DMS 273 (cell line): ENCODE results near the gene SLC16A10.
"Not testable (repeated sequence)": the region's sequence is repeated elsewhere in the genome, so short reads cannot be mapped to it uniquely, and the experiment has no call there.

Experiments
- DNase-seq: peaks from one replicate; lab custom pipeline; 2025; ENCODE audit not compliant: unreplicated experiment; lab: John Stamatoyannopoulos, UW

SLC16A10 gene

GRCh38 chr6:111255838-111256237, 168.5 kb downstream of the SLC16A10 start:
- DNase-seq = not testable (repeated sequence)

GRCh38 chr6:111256646-111257045, 169.3 kb downstream of the SLC16A10 start:
- peak; percentile 12 for DNase-seq

- no peak for DNase-seq
Measured at GRCh38 chr6:111258010-111258409, 170.7 kb downstream of the SLC16A10 start.

GRCh38 chr6:111258615-111259088, 171.3 kb downstream of the SLC16A10 start:
- DNase-seq = no peak

GRCh38 chr6:111259089-111259831, 172.0 kb downstream of the SLC16A10 start:
- peak; percentile 100 for DNase-seq

- no peak for DNase-seq
Measured at GRCh38 chr6:111260570-111261298, 173.4 kb downstream of the SLC16A10 start.

- no peak for DNase-seq
Measured at GRCh38 chr6:111263837-111264236, 176.5 kb downstream of the SLC16A10 start.

- DNase-seq = no peak
Measured at GRCh38 chr6:111265842-111266241, 178.5 kb downstream of the SLC16A10 start.

- DNase-seq = no peak
Measured at GRCh38 chr6:111266276-111266675, 179.0 kb downstream of the SLC16A10 start.

GRCh38 chr6:111267764-111268333, 180.5 kb downstream of the SLC16A10 start:
- no peak for DNase-seq

- DNase-seq = no peak
Measured at GRCh38 chr6:111269401-111269970, 182.2 kb downstream of the SLC16A10 start.

GRCh38 chr6:111270121-111270520, 182.8 kb downstream of the SLC16A10 start:
- DNase-seq = no peak

GRCh38 chr6:111274593-111275217, 187.4 kb downstream of the SLC16A10 start:
- no peak for DNase-seq

GRCh38 chr6:111276335-111276734, 189.0 kb downstream of the SLC16A10 start:
- no peak for DNase-seq

GRCh38 chr6:111276736-111277135, 189.4 kb downstream of the SLC16A10 start:
- no peak for DNase-seq

GRCh38 chr6:111277819-111278218, 190.5 kb downstream of the SLC16A10 start:
- DNase-seq = no peak

- no peak for DNase-seq
Measured at GRCh38 chr6:111278731-111279130, 191.4 kb downstream of the SLC16A10 start.

GRCh38 chr6:111280445-111280955, 193.2 kb downstream of the SLC16A10 start:
- DNase-seq = no peak
